Hepatic stellate cell (primary cell): ENCODE measurements around the gene GATA5.

ENCODE experiments used
- DNase-seq: peaks from one replicate; pipeline ENCODE4 v3.0.0; 2011; ENCODE audit warnings: low spot score

GATA5 gene

GRCh38 chr20:62472138-62472940 is 3.5 kb downstream of the GATA5 start:
- no peak for DNase-seq

- no peak for DNase-seq
Measured at GRCh38 chr20:62470459-62470858, 5.3 kb downstream of the GATA5 start.

GRCh38 chr20:62470001-62470400 is 5.8 kb downstream of the GATA5 start:
- no peak for DNase-seq

- DNase-seq, result no peak
Measured at GRCh38 chr20:62469352-62469751, 6.4 kb downstream of the GATA5 start.

GRCh38 chr20:62466806-62467537 is 8.8 kb downstream of the GATA5 start:
- no peak for DNase-seq

- no peak for DNase-seq
Measured at GRCh38 chr20:62466072-62466760, 9.6 kb downstream of the GATA5 start.

GRCh38 chr20:62464990-62465389 is 10.8 kb downstream of the GATA5 start:
- no peak for DNase-seq

- no peak for DNase-seq
Measured at GRCh38 chr20:62464425-62464770, 11.4 kb downstream of the GATA5 start.

- DNase-seq, result no peak
Measured at GRCh38 chr20:62463651-62464424, 12.0 kb downstream of the GATA5 start.

GRCh38 chr20:62462976-62463592 is 12.7 kb downstream of the GATA5 start:
- DNase-seq, result no peak

- no peak for DNase-seq
Measured at GRCh38 chr20:62461834-62462233, 14.0 kb downstream of the GATA5 start.

- DNase-seq, result no peak
Measured at GRCh38 chr20:62461157-62461556, 14.6 kb downstream of the GATA5 start.

- no peak for DNase-seq
Measured at GRCh38 chr20:62460678-62461077, 15.1 kb downstream of the GATA5 start.

GRCh38 chr20:62459488-62459887 is 16.3 kb downstream of the GATA5 start:
- no peak for DNase-seq

- DNase-seq, result no peak
Measured at GRCh38 chr20:62458275-62459251, 17.2 kb downstream of the GATA5 start.

GRCh38 chr20:62457831-62458230 is 18.0 kb downstream of the GATA5 start:
- DNase-seq, result no peak

- no peak for DNase-seq
Measured at GRCh38 chr20:62457098-62457497, 18.7 kb downstream of the GATA5 start.

GRCh38 chr20:62455929-62456328 is 19.9 kb downstream of the GATA5 start:
- no peak for DNase-seq

GRCh38 chr20:62454904-62455636 is 20.7 kb downstream of the GATA5 start:
- no peak for DNase-seq
